Astrocyte (in vitro differentiated cells and primary cell): Measurements from ENCODE around the gene PIGU. TPM values are rescaled to one million over a fixed set of nuclear protein-coding genes. Genes with fewer than 3 reads are reported as not detected.
"Not testable (repeated sequence)": the region's sequence is repeated elsewhere in the genome, so short reads cannot be mapped to it uniquely, and the experiment has no call there.

Experiments
- DNase-seq: peaks from one replicate; pipeline ENCODE4 v3.0.0-alpha.2; 2010; ENCODE audit warnings: low read depth
- FAIRE-seq: peaks from 2 replicates; lab custom pipeline; 2011; peaks lifted over from hg19 to GRCh38; lab: Jason Lieb, UNC
- H2AFZ ChIP-seq: 2 replicates; pipeline ENCODE4 v1.6.0; 2012; ENCODE audit warnings: low read depth, low read length, inconsistent platforms
- H3K27ac ChIP-seq: 2 replicates; pipeline ENCODE4 v1.5.1; 2011; ENCODE audit warnings: low read depth, low read length, inconsistent platforms
- H3K27me3 ChIP-seq: 2 replicates; pipeline ENCODE4 v1.6.0; 2011; ENCODE audit warnings: low read length, inconsistent platforms; ENCODE audit not compliant: insufficient read depth
- H3K36me3 ChIP-seq: 2 replicates; pipeline ENCODE4 v1.5.1; 2011; ENCODE audit warnings: low read length, inconsistent platforms; ENCODE audit not compliant: insufficient read depth
- H3K4me1 ChIP-seq: 2 replicates; pipeline ENCODE4 v1.5.1; 2011; ENCODE audit warnings: low read length, inconsistent platforms; ENCODE audit not compliant: insufficient read depth
- H3K4me2 ChIP-seq: 2 replicates; pipeline ENCODE4 v1.6.0; 2012; ENCODE audit warnings: low read length, inconsistent platforms
- H3K4me3 ChIP-seq: 2 replicates; pipeline ENCODE4 v1.5.1; 2011; ENCODE audit warnings: low read depth, mild to moderate bottlenecking, low read length, inconsistent platforms; ENCODE audit not compliant: insufficient read depth
- H3K79me2 ChIP-seq: 2 replicates; pipeline ENCODE4 v1.6.0; 2012; ENCODE audit warnings: mild to moderate bottlenecking, low read length, inconsistent platforms; ENCODE audit not compliant: insufficient read depth
- H3K9ac ChIP-seq: 2 replicates; pipeline ENCODE4 v1.6.0; 2012; ENCODE audit warnings: mild to moderate bottlenecking, low read length, inconsistent platforms
- H3K9me3 ChIP-seq: 2 replicates; pipeline ENCODE4 v1.5.1; 2012; ENCODE audit warnings: low read depth, mild to moderate bottlenecking, low read length, inconsistent platforms; ENCODE audit not compliant: insufficient read depth
- H4K20me1 ChIP-seq: 2 replicates; pipeline ENCODE4 v1.6.0; 2012; ENCODE audit warnings: low read length, inconsistent platforms; ENCODE audit not compliant: insufficient read depth
- H3K27ac Mint-ChIP-seq: one replicate; pipeline ENCODE4 v1.8.0; 2021; ENCODE audit warnings: mild to moderate bottlenecking, mixed read lengths; ENCODE audit not compliant: unreplicated experiment
- H3K27me3 Mint-ChIP-seq: one replicate; pipeline ENCODE4 v1.8.0; 2021; ENCODE audit warnings: low read depth, mixed read lengths; ENCODE audit not compliant: unreplicated experiment
- H3K36me3 Mint-ChIP-seq: one replicate; pipeline ENCODE4 v1.8.0; 2021; ENCODE audit warnings: low read depth, mixed read lengths; ENCODE audit not compliant: unreplicated experiment
- H3K4me1 Mint-ChIP-seq: one replicate; pipeline ENCODE4 v1.8.0; 2021; ENCODE audit warnings: low read depth, mixed read lengths; ENCODE audit not compliant: unreplicated experiment
- H3K4me3 Mint-ChIP-seq: one replicate; pipeline ENCODE4 v1.8.0; 2021; ENCODE audit warnings: mild to moderate bottlenecking, moderate library complexity, mixed read lengths; ENCODE audit not compliant: unreplicated experiment
- H3K9me3 Mint-ChIP-seq: one replicate; pipeline ENCODE4 v1.8.0; 2021; ENCODE audit warnings: mild to moderate bottlenecking, mixed read lengths; ENCODE audit not compliant: unreplicated experiment
- CTCF ChIP-seq: IDR thresholded peaks from 2 replicates; pipeline ENCODE4 v1.5.1; 2011; ENCODE audit warnings: low read depth, mild to moderate bottlenecking, inconsistent platforms, low read length, moderate library complexity; ENCODE audit not compliant: insufficient read depth
- EZH2 ChIP-seq: IDR thresholded peaks from 2 replicates; pipeline ENCODE4 v1.6.1; 2012; ENCODE audit warnings: mild to moderate bottlenecking, low read length, inconsistent platforms; ENCODE audit not compliant: insufficient read depth
- total RNA-seq: library from RNA; stranded (reverse); gene quantifications from 2 replicates; pipeline ENCODE4 v1.2.1, GENCODE V29; 2021

Gene PIGU
- total RNA-seq, 1 donor from 2014 or later = 16.7 TPM

GRCh38 chr20:34716921-34717229, 40.0 kb upstream of the PIGU start:
- H3K4me2 ChIP-seq = no peak overlapping the region
- Mint-ChIP-seq H3K4me3 (no peak overlapping the region), H3K27ac (no peak overlapping the region), H3K9me3 (no peaks in the 10 kb centered on the region), H3K36me3 (peaks cover 15% of the 10 kb centered on the region), H3K4me1 (peaks cover 26% of the 10 kb centered on the region), H3K27me3 (no peaks in the 10 kb centered on the region)
- peaks cover 30% of the 10 kb centered on the region for H4K20me1 ChIP-seq
- TF ChIP-seq EZH2 (no peak), CTCF (no peak)
- no peaks in the 10 kb centered on the region for H3K27me3 ChIP-seq
- peaks cover 20% of the 10 kb centered on the region for H3K4me1 ChIP-seq
- no peak for DNase-seq
- H3K79me2 ChIP-seq = no peaks in the 10 kb centered on the region
- H2AFZ ChIP-seq = no peak overlapping the region
- no peaks in the 10 kb centered on the region for H3K9me3 ChIP-seq
- FAIRE-seq = no peak
- peaks cover 8% of the 10 kb centered on the region for H3K36me3 ChIP-seq
- H3K9ac ChIP-seq = no peak overlapping the region
- no peak overlapping the region for H3K4me3 ChIP-seq
- no peak overlapping the region for H3K27ac ChIP-seq

- Mint-ChIP-seq H3K9me3 (no peaks in the 10 kb centered on the region), H3K27me3 (peaks cover 5% of the 10 kb centered on the region), H3K27ac (no peak overlapping the region), H3K4me3 (no peak overlapping the region), H3K4me1 (peaks cover 28% of the 10 kb centered on the region), H3K36me3 (peaks cover 13% of the 10 kb centered on the region)
- DNase-seq (no peak), FAIRE-seq (no peak)
- no peak overlapping the region for H3K4me3 ChIP-seq
- H3K9me3 ChIP-seq = no peaks in the 10 kb centered on the region
- peaks cover 38% of the 10 kb centered on the region for H4K20me1 ChIP-seq
- no peaks in the 10 kb centered on the region for H3K79me2 ChIP-seq
- TF ChIP-seq CTCF (no peak), EZH2 (no peak)
- H2AFZ ChIP-seq = no peak overlapping the region
- H3K36me3 ChIP-seq = peaks cover 6% of the 10 kb centered on the region
- no peaks in the 10 kb centered on the region for H3K27me3 ChIP-seq
- H3K27ac ChIP-seq = no peak overlapping the region
- no peak overlapping the region for H3K9ac ChIP-seq
- no peak overlapping the region for H3K4me2 ChIP-seq
- peaks cover 21% of the 10 kb centered on the region for H3K4me1 ChIP-seq
Measured at GRCh38 chr20:34715384-34715783, 38.5 kb upstream of the PIGU start.

- not testable (repeated sequence) for H3K9me3 Mint-ChIP-seq, H3K4me3 ChIP-seq, H3K79me2 ChIP-seq, H3K27me3 Mint-ChIP-seq, H2AFZ ChIP-seq, H3K9me3 ChIP-seq, H3K36me3 Mint-ChIP-seq, FAIRE-seq, H3K27me3 ChIP-seq, H3K9ac ChIP-seq, H3K4me3 Mint-ChIP-seq, H3K36me3 ChIP-seq, DNase-seq
- peak overlapping the region; percentile 43 for H3K27ac ChIP-seq
- peaks cover 25% of the 10 kb centered on the region for H3K4me1 ChIP-seq
- Mint-ChIP-seq H3K4me1 (peaks cover 28% of the 10 kb centered on the region), H3K27ac (peak overlapping the region; percentile 77)
- H3K4me2 ChIP-seq = peak overlapping the region; percentile 48
- peaks cover 41% of the 10 kb centered on the region for H4K20me1 ChIP-seq
Measured at GRCh38 chr20:34713944-34714515, 37.1 kb upstream of the PIGU start.
